ENCODE results near the gene DIDO1. TPM values are rescaled to one million over a fixed set of nuclear protein-coding genes. Genes with fewer than 3 reads are reported as not detected.

DIDO1 gene
- total and polyA plus RNA-seq, 7 donors = 10.4 to 70.6 (median 48.7) TPM

- TF ChIP-seq EP300 (IDR thresholded peaks at IDR 0.05) (no peak), POLR2AphosphoS5 (IDR thresholded peaks at IDR 0.05) (no peak), POLR2A (IDR thresholded peaks at IDR 0.05) (no peak), CTCF (IDR thresholded peaks at IDR 0.05) (no peak)
Measured at GRCh38 chr20:62838128-62838891, 88.0 kb downstream of the DIDO1 start.

GRCh38 chr20:62837790-62838127 lies 88.5 kb downstream of the DIDO1 start:
- H3K9me3 ChIP-seq = no peaks in the 10 kb centered on the region
- H3K4me3 ChIP-seq = no peak overlapping the region
- H3K36me3 ChIP-seq = no peaks in the 10 kb centered on the region
- intact Hi-C loops (cut with DNase I) = no loop called here
- TF ChIP-seq POLR2AphosphoS5 (IDR thresholded peaks at IDR 0.05) (no peak), CTCF (IDR thresholded peaks at IDR 0.05) (no peak), EP300 (IDR thresholded peaks at IDR 0.05) (no peak), POLR2A (IDR thresholded peaks at IDR 0.05) (no peak)
- H3K27ac ChIP-seq = no peak overlapping the region
- DNase-seq = no peak
- peaks cover 0 to 35% (median 21%) of the 10 kb centered on the region in 3 donors for H3K27me3 ChIP-seq
- 23 to 58% methylated on average over 8 of the region's 8 CpGs for WGBS, 2 donors
- peaks cover 0 to 4% (median 2%) of the 10 kb centered on the region in 4 donors for H3K4me1 ChIP-seq

More at GRCh38 chr20:62838128-62838891, 88.0 kb downstream of the DIDO1 start:
- WGBS, 2 donors = 17 to 54% methylated on average over 27 of the region's 27 CpGs
- Histone ChIP-seq H3K36me3 (no peaks in the 10 kb centered on the region), H3K4me3 (no peak overlapping the region), H3K27ac (no peak overlapping the region), H3K27me3 (peaks cover 0 to 35% (median 21%) of the 10 kb centered on the region in 3 donors), H3K9me3 (no peaks in the 10 kb centered on the region), H3K4me1 (no peaks in the 10 kb centered on the region)
- peak; percentile 69 for DNase-seq
- intact Hi-C loops (cut with DNase I) = no loop called here

- no peak overlapping the region for H3K27ac ChIP-seq
- DNase-seq = no peak
- H3K9me3 ChIP-seq = no peaks in the 10 kb centered on the region
- WGBS, 2 donors = 83 to 91% methylated on average over 19 of the region's 19 CpGs
- H3K4me3 ChIP-seq = no peak overlapping the region
- intact Hi-C loops (cut with DNase I) = no loop called here
- H3K36me3 ChIP-seq = no peaks in the 10 kb centered on the region
- H3K27me3 ChIP-seq = peaks cover 0 to 35% (median 21%) of the 10 kb centered on the region in 3 donors
- TF ChIP-seq CTCF (IDR thresholded peaks at IDR 0.05) = no peak
- no peak for TF ChIP-seq EP300 (IDR thresholded peaks at IDR 0.05)
- no peak for TF ChIP-seq POLR2A (IDR thresholded peaks at IDR 0.05)
- no peak for TF ChIP-seq POLR2AphosphoS5 (IDR thresholded peaks at IDR 0.05)
- peaks cover 0 to 12% (median 9%) of the 10 kb centered on the region in 4 donors for H3K4me1 ChIP-seq
Measured at GRCh38 chr20:62836967-62837490, 89.3 kb downstream of the DIDO1 start.

- H3K9me3 ChIP-seq = no peaks in the 10 kb centered on the region
- TF ChIP-seq EP300 (IDR thresholded peaks at IDR 0.05) (no peak), CTCF (IDR thresholded peaks at IDR 0.05) (no peak)
- WGBS, 2 donors = 76 to 78% methylated on average over 52 of the region's 52 CpGs
- peaks cover 0 to 35% (median 21%) of the 10 kb centered on the region in 3 donors for H3K27me3 ChIP-seq
- peak; percentile 65 for DNase-seq
- H3K27ac ChIP-seq = no peak overlapping the region
- no peak overlapping the region for H3K4me3 ChIP-seq
- H3K4me1 ChIP-seq = peaks cover 0 to 20% (median 15%) of the 10 kb centered on the region in 4 donors
- intact Hi-C loops (cut with DNase I) = no loop called here
- H3K36me3 ChIP-seq = no peaks in the 10 kb centered on the region
Measured at GRCh38 chr20:62835931-62836861, 90.1 kb downstream of the DIDO1 start.
